SK-N-SH (cell line): Measurements from ENCODE around the gene TMEM150A. TPM values are rescaled to one million over a fixed set of nuclear protein-coding genes. Genes with fewer than 3 reads are reported as not detected.

ENCODE experiments used
- CTCF ChIA-PET: fragments of 300-600, 350-600 bp; formaldehyde crosslinking; extraction: SDS; loops from one replicate; lab custom pipeline; 2021; lab: Yijun Ruan, JAX
- POLR2A ChIA-PET: fragments of 350-600 bp; sonication (Branson Sonifier 250); formaldehyde crosslinking; extraction: SDS; loops from one replicate; lab custom pipeline; 2020; ENCODE audit warnings: antibody characterized with exemption, inconsistent platforms; lab: Yijun Ruan, JAX
- DNase-seq: peaks from one replicate; pipeline ENCODE4 v3.0.0; 2012
- H2AFZ ChIP-seq: fragments of 200-600 bp; sonication (generic); 2 replicates; pipeline ENCODE4 v1.8.1; 2016; ENCODE audit warnings: antibody characterized with exemption, mild to moderate bottlenecking, low read depth
- H3F3A ChIP-seq: fragments of 200-600 bp; sonication (generic); replicated peaks from 2 replicates; pipeline ENCODE3; 2016; ENCODE audit warnings: antibody characterized with exemption, mild to moderate bottlenecking; ENCODE audit not compliant: insufficient read depth
- H3K27ac ChIP-seq, 2 experiments: fragments of 200-500 bp in 1 of 2; fragments of 200-600 bp in 1 of 2; sonication (Bioruptor generic) in 1 of 2; sonication (generic), shearing (Covaris generic) in 1 of 2; 2 replicates each; pipeline versions ENCODE4 v1.5.1 to v1.6.1; 2014 to 2016; ENCODE audit warnings: low read depth in 2 of 2, inconsistent platforms in 1 of 2, low read length in 1 of 2, mild to moderate bottlenecking in 1 of 2, mixed read lengths in 1 of 2
- H3K27me3 ChIP-seq: fragments of 200-600 bp; sonication (generic), shearing (Covaris generic); 2 replicates; pipeline ENCODE4 v1.6.1; 2016; ENCODE audit warnings: mixed run types; ENCODE audit not compliant: insufficient read depth
- H3K36me3 ChIP-seq, 2 experiments: fragments of 200-500 bp in 1 of 2; fragments of 200-600 bp in 1 of 2; sonication (Bioruptor generic) in 1 of 2; sonication (generic) in 1 of 2; replicated peaks in 1 of 2; 2 replicates each; pipeline versions ENCODE3 to v1.5.1; 2014 to 2016; ENCODE audit warnings: low read length in 1 of 2, mild to moderate bottlenecking in 1 of 2; ENCODE audit not compliant: insufficient read depth in 2 of 2, control insufficient read depth in 1 of 2
- H3K4me1 ChIP-seq, 2 experiments: fragments of 200-500 bp in 1 of 2; fragments of 200-600 bp in 1 of 2; sonication (Bioruptor generic) in 1 of 2; sonication (generic), shearing (Covaris generic) in 1 of 2; 2 replicates each; pipeline versions ENCODE4 v1.5.1 to v1.6.1; 2014 to 2016; ENCODE audit warnings: low read depth in 1 of 2, low read length in 1 of 2, mixed run types in 1 of 2; ENCODE audit not compliant: insufficient read depth in 2 of 2, control insufficient read depth in 1 of 2
- H3K4me2 ChIP-seq: fragments of 200-600 bp; sonication (generic), shearing (Covaris generic); 2 replicates; pipeline ENCODE4 v1.6.1; 2017; ENCODE audit warnings: mixed run types
- H3K4me3 ChIP-seq, 2 experiments: fragments of 200-500 bp in 1 of 2; fragments of 200-600 bp in 1 of 2; sonication (Bioruptor generic) in 1 of 2; sonication (generic), shearing (Covaris generic) in 1 of 2; 2 replicates each; pipeline versions ENCODE4 v1.5.1 to v1.8.1; 2014 to 2016; ENCODE audit warnings: low read depth in 2 of 2, inconsistent platforms in 1 of 2, low read length in 1 of 2, mild to moderate bottlenecking in 1 of 2, mixed read lengths in 1 of 2, moderate library complexity in 1 of 2
- H3K79me2 ChIP-seq: fragments of 200-600 bp; sonication (generic); 2 replicates; pipeline ENCODE4 v1.8.1; 2017; ENCODE audit warnings: mild to moderate bottlenecking; ENCODE audit not compliant: insufficient read depth
- H3K9ac ChIP-seq: fragments of 200-600 bp; sonication (generic); 2 replicates; pipeline ENCODE4 v1.6.1; 2017; ENCODE audit warnings: mixed run types
- H3K9me2 ChIP-seq: fragments of 200-600 bp; sonication (generic); 2 replicates; pipeline ENCODE4 v1.6.1; 2017; ENCODE audit warnings: mixed run types
- H3K9me3 ChIP-seq: fragments of 200-600 bp; sonication (generic); 2 replicates; pipeline ENCODE4 v1.6.1; 2017; ENCODE audit warnings: mixed run types, mild to moderate bottlenecking, moderate library complexity
- H4K20me1 ChIP-seq: fragments of 200-600 bp; sonication (generic); 2 replicates; pipeline ENCODE4 v1.6.1; 2017; ENCODE audit warnings: mild to moderate bottlenecking, mixed run types; ENCODE audit not compliant: insufficient read depth
- CTCF ChIP-seq: fragments of 200-600 bp; sonication (generic); IDR thresholded peaks from 2 replicates; pipeline ENCODE4 v1.6.1; 2017; ENCODE audit warnings: antibody characterized with exemption, mild to moderate bottlenecking, moderate library complexity
- ELF1 ChIP-seq: IDR thresholded peaks from 2 replicates; pipeline ENCODE4 v1.4.0; 2012
- EP300 ChIP-seq, 2 experiments: IDR thresholded peaks; 2 replicates each; pipeline versions ENCODE4 v1.4.0 to v1.6.1; 2012; ENCODE audit warnings: borderline replicate concordance in 1 of 2, low read depth in 1 of 2, low read length in 1 of 2
- FOSL2 ChIP-seq: IDR thresholded peaks from 2 replicates; pipeline ENCODE4 v1.4.0; 2012; ENCODE audit warnings: low read depth, mild to moderate bottlenecking, moderate library complexity, borderline replicate concordance
- IRF3 ChIP-seq: fragments of 150-350 bp; IDR thresholded peaks from 2 replicates; pipeline ENCODE4 v1.6.1; 2016; ENCODE audit warnings: mild to moderate bottlenecking, low read depth, low read length
- MEF2A ChIP-seq: IDR thresholded peaks from 2 replicates; pipeline ENCODE4 v1.4.0; 2012; ENCODE audit warnings: low read depth, borderline replicate concordance
- NFIC ChIP-seq: IDR thresholded peaks from 2 replicates; pipeline ENCODE4 v1.4.0; 2012; ENCODE audit warnings: borderline replicate concordance
- PBX3 ChIP-seq: IDR thresholded peaks from 2 replicates; pipeline ENCODE4; 2012
- POLR2AphosphoS5 ChIP-seq: IDR thresholded peaks from 2 replicates; pipeline ENCODE4 v1.6.1; 2012; ENCODE audit warnings: low read depth, low read length
- RXRA ChIP-seq: IDR thresholded peaks from 2 replicates; pipeline ENCODE4 v1.4.0; 2012; ENCODE audit warnings: low read depth, mild to moderate bottlenecking, borderline replicate concordance
- SIN3A ChIP-seq: IDR thresholded peaks from 2 replicates; pipeline ENCODE4 v1.6.1; 2012; ENCODE audit warnings: low read depth, mild to moderate bottlenecking, low read length, moderate library complexity, borderline replicate concordance
- TAF1 ChIP-seq: IDR thresholded peaks from 2 replicates; pipeline ENCODE4 v1.6.1; 2012; ENCODE audit warnings: low read depth, mild to moderate bottlenecking, low read length, moderate library complexity, borderline replicate concordance
- TCF12 ChIP-seq: IDR thresholded peaks from 2 replicates; pipeline ENCODE4 v1.4.0; 2012
- TEAD4 ChIP-seq: IDR thresholded peaks from 2 replicates; pipeline ENCODE4 v1.4.0; 2012; ENCODE audit warnings: mild to moderate bottlenecking, borderline replicate concordance; ENCODE audit not compliant: insufficient read depth
- USF1 ChIP-seq: IDR thresholded peaks from 2 replicates; pipeline ENCODE4 v1.4.0; 2012; ENCODE audit warnings: low read depth, borderline replicate concordance
- YY1 ChIP-seq: IDR thresholded peaks from 2 replicates; pipeline ENCODE4 v1.4.0; 2012; ENCODE audit warnings: low read depth, mild to moderate bottlenecking
- WGBS: methylation state at CpG from one replicate; pipeline ENCODE4 v1.1.6; 2017; ENCODE audit warnings: low lambda C conversion rate; 5-methylcytosine and 5-hydroxymethylcytosine counted together
- polyA plus RNA-seq, 3 experiments: library from polyadenylated mRNA; depleted of rRNA; stranded (reverse); fragments of >200 nt; gene quantifications; 2 replicates each; pipeline ENCODE4 v1.2.3, GENCODE V29; 2012

TMEM150A gene
- polyA plus RNA-seq, 1 of the 3 experiments (the other 2 are of a cell fraction), result 20.2 TPM

- Histone ChIP-seq H3K27ac (no peak overlapping the region), H3K9ac (no peak overlapping the region), H3K9me2 (no peaks in the 10 kb centered on the region), H3K9me3 (no peaks in the 10 kb centered on the region), H3K4me2 (no peak overlapping the region), H3K36me3 (peaks cover 72 to 80% of the 10 kb centered on the region in 2 experiments), H3K4me3 (no peak overlapping the region)
- no peak for DNase-seq
- POLR2A ChIA-PET, result no interaction called here
- 93% methylated on average over 2 of the region's 8 CpGs for WGBS
- no peak for TF ChIP-seq TAF1
- no peak for TF ChIP-seq PBX3
- TF ChIP-seq MEF2A, result no peak
- TF ChIP-seq FOSL2, result no peak
- TF ChIP-seq TCF12, result no peak
- TF ChIP-seq, all 33 proteins: peak for 0
- H3K27me3 ChIP-seq, result no peaks in the 10 kb centered on the region
- peaks cover 27% of the 10 kb centered on the region for H3F3A ChIP-seq
- no peak overlapping the region for H2AFZ ChIP-seq
- no peaks in the 10 kb centered on the region for H4K20me1 ChIP-seq
- H3K79me2 ChIP-seq, result no peaks in the 10 kb centered on the region
- CTCF ChIA-PET, result interaction anchor here (1.2 to 1.9 kb wide), 4 partner anchors 8 to 434 kb away, joined by 4 to 10 read pairs (median 8); no protein-coding TSS in a partner anchor
- H3K4me1 ChIP-seq, result peaks cover 0 to 12% of the 10 kb centered on the region in 2 experiments; a peak in 1 of 4 replicates
These were observed 42.4 kb upstream of the TMEM150A start for GRCh38 chr2:85644909-85645308.

- POLR2A ChIA-PET, result no interaction called here
- no peak for DNase-seq
- TF ChIP-seq POLR2AphosphoS5, result no peak
- no peak for TF ChIP-seq EP300 (IDR thresholded peaks at IDR 0.05; ENCODE audit: borderline replicate concordance in 1 of 2, low read depth in 1 of 2, low read length in 1 of 2)
- TF ChIP-seq RXRA, result no peak
- no peak for TF ChIP-seq TEAD4
- TF ChIP-seq NFIC, result no peak
- no peak for TF ChIP-seq YY1
- TF ChIP-seq TAF1, result no peak
- TF ChIP-seq IRF3, result no peak
- TF ChIP-seq ELF1, result no peak
- TF ChIP-seq USF1, result no peak
- no peak for TF ChIP-seq CTCF
- TF ChIP-seq SIN3A, result no peak
- Histone ChIP-seq H4K20me1 (no peaks in the 10 kb centered on the region), H3K9ac (no peak overlapping the region), H3K4me1 (no peaks in the 10 kb centered on the region), H3K79me2 (peaks cover 3% of the 10 kb centered on the region; the same call in 1 of the 2 replicates), H2AFZ (no peak overlapping the region), H3K4me3 (no peak overlapping the region), H3K4me2 (no peak overlapping the region), H3K9me2 (no peaks in the 10 kb centered on the region), H3K27me3 (no peaks in the 10 kb centered on the region), H3K27ac (no peak overlapping the region), H3K9me3 (no peaks in the 10 kb centered on the region), H3K36me3 (peaks cover 63 to 92% of the 10 kb centered on the region in 2 experiments), H3F3A (peaks cover 20% of the 10 kb centered on the region)
- WGBS, result 96% methylated on average over 3 of the region's 3 CpGs
- CTCF ChIA-PET, result interaction anchor here (1.3 to 1.7 kb wide), 4 partner anchors 64 to 86 kb away, joined by 3 to 5 read pairs (median 4); no protein-coding TSS in a partner anchor
These were observed 40.2 kb upstream of the TMEM150A start for GRCh38 chr2:85642725-85643124.
